Ramos (cell line): Measurements from ENCODE around the gene C11orf24.

Experiments
- in situ Hi-C: fragments of 300-500 bp; cut with MboI; formaldehyde crosslinking; loops from one replicate; pipeline ENCODE4 v1.14.3; 2022; ENCODE audit warnings: low sequenced_read_pairs; ENCODE audit not compliant: unreplicated experiment

Gene C11orf24

GRCh38 chr11:68274306-68274705 is 2.5 kb upstream of the C11orf24 start:
- in situ Hi-C loops, result no loop called here

GRCh38 chr11:68273026-68273738 is 1.4 kb upstream of the C11orf24 start:
- in situ Hi-C loops, result no loop called here

DNA sequence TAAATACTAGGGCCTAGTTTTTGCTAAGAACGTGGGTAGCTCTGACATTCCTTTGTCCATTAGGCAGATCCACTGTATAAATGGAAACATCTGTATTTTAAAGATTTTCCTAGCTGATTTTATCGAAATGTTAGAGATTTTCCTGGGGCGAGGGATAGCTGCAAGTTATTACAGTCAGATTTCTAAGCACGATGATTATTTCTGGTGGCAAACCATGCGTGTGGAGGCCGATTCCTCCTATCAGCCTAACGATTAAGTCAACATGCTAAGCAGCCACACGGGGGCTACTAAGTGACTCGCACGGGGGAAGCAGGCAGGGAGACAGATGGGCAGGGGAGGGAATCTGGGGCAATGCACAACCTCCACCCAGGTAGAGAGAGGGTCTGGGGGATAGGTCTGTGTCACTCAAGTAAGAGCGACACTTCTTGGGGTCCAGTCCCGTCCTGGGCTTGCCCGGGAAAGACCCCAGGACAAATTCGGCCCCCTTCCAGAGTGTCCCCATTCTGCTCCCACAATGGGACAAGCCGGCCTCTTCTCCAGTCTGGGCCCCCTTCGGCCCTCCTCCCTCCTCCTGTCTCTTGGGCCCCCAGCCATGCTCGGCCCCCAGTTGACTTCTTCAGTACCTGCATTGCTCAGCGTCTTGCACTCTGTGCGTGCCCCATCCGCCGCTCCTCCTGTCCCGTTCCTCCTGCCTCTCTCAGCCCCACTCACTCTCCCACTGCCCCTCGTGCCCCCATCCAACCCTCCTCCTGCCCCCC is 571 bp downstream of the C11orf24 start:
- in situ Hi-C loops, result no loop called here

DNA sequence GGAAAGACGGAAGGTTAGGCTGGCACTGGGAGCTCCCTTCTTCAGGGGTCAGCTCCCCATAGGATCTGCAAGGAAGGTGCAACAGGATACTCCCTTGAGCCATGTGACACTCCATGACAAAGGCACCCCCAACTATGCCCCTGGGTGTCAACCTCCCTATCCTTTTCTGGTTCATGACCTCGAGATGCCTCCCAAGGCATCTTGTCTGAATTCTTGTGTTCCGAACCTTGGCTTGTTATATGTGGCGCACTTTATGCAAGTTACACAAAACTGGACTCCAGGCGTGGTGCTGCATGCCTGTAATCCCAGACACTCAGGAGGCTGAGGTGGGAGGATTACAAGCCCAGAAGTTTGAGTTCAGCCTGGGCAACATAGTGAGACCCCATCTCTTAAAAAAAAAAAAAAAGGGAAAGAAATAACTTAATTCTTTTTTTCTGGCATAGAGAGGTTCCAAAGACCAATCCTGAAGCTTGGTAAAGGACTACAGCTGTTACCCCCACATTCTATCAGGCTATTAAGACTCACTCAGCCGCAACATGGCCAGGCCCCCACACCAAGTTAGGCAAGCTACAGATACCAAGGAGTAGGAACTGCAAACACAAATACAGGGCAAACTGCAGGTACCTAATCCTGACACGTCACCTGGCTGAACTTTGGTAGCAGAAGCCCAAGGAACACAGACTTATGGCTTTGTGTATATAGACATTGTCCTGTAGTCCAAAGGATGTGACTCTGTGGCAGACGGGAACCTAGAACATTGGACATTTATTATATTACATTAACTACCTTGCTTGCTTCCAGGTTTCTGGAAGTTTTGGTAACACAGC is 1.4 kb downstream of the C11orf24 start:
- in situ Hi-C loops, result no loop called here

- in situ Hi-C loops, result no loop called here
Measured at GRCh38 chr11:68269414-68270081, 2.2 kb downstream of the C11orf24 start.

DNA sequence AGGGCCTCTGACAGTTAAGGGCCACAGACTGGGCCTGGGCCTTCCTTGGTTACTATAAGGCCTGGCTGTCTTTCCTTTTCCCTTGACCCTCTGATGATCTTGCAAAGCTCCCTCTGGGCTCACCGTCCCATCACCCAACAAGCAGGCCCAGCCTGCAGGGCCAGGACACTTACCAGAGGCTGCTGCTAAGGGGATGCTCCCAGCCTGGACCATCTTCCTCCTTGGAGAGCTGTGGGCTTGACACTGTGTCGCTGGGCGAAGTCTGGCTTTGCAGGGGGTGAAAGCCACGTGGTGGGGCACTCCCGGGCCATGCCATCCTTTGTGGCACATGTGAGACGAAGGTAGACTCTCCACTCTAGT is 3.9 kb downstream of the C11orf24 start:
- in situ Hi-C loops, result no loop called here

DNA sequence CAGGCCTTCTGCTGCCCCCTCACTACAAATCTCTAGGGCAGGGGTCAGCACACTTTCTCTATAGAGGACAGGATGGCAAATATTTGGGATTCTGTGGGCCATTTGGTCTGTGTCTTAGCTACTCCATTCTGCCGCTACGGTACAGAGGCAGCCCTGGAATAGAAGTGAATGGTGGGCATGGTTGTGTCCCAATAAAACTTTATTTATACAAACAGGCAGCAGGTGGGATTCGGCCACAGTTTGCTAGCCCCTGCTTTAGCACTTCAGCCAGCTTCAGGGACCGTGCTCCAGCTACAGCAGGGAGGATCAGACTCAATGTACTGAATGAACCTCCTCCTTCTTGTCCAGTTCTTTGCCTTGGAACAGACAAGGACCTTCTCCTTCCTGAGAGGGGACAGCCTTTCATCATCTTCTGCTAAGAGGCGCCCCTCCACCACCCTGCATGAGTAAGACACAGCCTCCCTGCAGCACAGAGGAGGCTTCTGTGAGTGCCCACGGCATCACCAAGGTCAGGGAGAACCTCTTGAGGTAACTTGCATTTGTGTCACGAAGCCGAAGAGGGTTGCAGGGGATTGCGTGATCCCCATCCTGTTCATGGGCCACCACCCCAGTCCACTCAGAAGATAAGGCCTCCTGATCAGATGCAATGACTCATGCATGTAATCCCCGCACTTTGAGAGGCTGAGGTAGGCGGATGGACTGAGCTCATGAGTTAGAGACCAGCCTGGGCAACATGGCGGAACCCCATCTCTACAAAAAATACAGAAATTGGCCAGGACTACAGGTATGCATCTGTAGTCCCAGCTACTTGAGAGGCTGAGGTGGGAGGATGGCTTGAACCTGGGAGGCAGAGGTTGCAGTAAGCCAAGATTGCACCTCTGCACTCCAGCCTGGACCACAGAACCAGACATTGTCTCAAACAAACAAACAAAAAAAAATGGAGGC is 4.6 kb downstream of the C11orf24 start:
- in situ Hi-C loops, result no loop called here

GRCh38 chr11:68266121-68266891 is 5.5 kb downstream of the C11orf24 start:
- in situ Hi-C loops, result no loop called here

GRCh38 chr11:68264741-68265540 is 6.8 kb downstream of the C11orf24 start:
- in situ Hi-C loops, result no loop called here

DNA sequence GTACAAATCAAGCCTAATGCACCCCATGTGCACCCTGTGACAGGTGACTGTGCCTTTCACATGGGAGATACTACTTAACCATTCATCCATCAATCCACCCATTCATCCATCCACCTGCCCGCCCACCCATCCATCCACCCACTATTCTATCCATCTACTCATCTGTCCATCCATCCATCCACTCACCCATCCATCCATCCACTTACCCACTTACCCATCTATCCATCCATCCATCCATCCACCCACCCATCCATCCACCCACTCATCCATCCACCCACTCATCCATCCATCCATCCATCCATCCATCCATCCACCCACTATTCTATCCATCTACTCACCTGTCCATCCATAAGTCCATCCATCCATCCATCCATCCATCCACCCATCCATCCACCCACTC is 7.5 kb downstream of the C11orf24 start:
- in situ Hi-C loops, result no loop called here

DNA sequence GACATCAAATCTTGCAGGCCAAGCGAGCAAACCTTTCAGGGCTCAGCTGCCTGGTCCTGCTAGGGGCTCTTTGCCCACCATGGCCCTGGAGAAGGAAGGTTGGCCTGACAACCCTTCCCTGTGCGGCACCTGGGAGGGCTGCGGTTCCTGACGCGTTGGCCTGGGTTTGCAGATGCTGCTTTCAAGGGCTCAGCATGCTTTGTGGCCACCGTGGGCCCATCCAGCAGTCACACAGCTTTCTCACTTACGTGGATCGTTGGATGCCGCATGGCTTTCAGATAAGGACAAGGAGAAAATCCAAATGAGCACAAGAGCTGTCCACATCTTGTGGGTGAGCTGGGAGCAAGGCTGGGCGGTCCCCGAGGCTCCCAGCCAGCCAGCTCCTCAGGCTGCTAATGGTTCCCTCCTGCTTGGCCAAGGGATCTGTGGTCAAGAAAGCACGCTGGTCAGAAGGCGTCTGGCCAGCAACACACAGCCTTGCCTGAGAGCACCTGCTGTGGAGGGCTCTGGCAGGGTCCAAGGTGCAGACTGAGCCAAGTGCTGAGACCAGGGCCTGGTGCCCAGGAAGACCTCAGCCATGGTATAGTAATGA is 8.2 kb downstream of the C11orf24 start:
- in situ Hi-C loops, result no loop called here

- in situ Hi-C loops, result no loop called here
Measured at GRCh38 chr11:68262544-68262827, 9.3 kb downstream of the C11orf24 start.

DNA sequence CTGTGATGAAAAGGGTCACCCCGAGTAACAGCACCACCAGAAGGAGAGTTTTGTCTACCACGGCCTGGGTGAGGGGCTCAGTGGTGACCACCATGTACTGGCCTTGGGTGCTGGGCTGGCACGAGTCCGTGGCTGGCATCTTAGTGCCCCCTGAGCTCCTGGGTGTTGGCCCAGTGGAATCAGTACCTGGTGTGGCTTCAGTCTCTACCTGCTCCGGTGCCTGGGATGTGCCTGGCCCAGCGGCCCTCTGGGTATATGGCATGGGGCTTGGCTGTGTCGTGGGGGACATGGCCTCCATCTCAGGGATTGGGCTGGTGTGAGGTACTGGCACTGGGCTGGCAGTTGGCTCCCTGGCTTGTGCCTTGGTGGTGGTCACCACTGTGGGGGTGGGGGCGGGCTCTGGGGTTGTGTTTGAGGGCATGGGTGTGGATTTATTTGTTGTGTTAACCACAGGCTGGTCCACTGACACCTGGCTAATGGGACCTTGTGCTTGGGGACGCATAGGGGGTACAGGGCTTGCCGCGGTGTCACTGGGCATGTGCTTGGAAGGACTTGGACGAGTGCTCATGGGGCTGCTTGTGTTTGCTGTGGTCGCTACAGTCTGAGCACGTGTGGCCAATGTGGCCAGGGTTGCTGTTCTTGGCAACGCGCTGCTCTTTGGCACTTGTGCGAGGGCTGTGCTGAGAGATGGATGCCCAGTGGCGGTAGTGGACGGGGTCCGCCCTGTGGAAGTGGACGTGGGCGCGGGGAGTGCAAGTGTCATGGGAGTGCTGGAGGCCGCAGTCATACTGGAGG is 9.8 kb downstream of the C11orf24 start:
- in situ Hi-C loops, result no loop called here

DNA sequence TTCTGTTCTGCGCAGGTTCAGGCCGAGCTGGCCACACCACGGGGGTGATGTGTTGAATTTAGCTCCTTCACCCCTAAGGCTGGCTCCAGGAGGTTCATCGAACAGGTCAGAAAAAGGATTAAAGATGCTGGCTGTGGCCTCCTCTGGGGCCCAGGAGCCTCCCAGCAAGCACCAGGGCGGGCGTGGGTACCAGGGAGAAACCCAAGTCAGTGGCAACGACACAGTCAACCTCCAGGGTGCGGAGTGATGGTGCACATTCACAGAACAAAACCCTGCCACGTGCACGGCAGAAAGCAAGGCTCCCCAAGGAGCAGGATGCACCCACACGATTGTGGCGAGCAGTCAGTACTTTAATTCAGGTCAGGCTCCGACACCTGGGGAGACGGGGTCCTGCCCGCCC is 10.8 kb downstream of the C11orf24 start:
- in situ Hi-C loops, result no loop called here

DNA sequence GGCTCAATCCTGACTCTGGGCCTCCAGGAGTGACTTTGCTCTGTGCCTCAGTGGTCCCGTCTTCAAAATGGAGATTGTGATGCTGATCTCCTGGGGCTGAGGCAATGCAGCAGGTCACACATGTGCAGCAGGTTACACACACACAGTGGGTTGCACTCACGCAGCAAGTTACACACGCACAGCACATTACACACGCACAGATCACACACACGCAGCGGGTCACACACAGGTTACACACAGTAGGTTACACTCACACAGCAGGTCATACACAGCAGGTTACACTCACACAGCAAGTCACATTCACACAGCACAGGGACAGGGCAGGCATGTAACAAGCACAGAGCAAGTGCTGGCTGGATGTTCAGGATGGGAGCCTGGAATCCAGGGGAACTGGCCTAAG is 11.3 kb downstream of the C11orf24 start:
- in situ Hi-C loops, result no loop called here

GRCh38 chr11:68259122-68259959 is 12.4 kb downstream of the C11orf24 start:
- in situ Hi-C loops, result loop anchor here (5.0 to 10.0 kb wide), 3 partner anchors 38 to 185 kb away; no protein-coding TSS in a partner anchor
